H1 (cell line): ENCODE results near the gene MCUB. TPM values are rescaled to one million over a fixed set of nuclear protein-coding genes. Genes with fewer than 3 reads are reported as not detected.

Experiments used
- CHD7 ChIP-seq: fragments of 300-600 bp; sonication (generic); IDR thresholded peaks from 2 replicates; pipeline ENCODE4 v1.7.1; 2012; ENCODE audit warnings: low read length, moderate library complexity, mild to moderate bottlenecking, inconsistent platforms; ENCODE audit not compliant: insufficient replicate concordance
- RXRA ChIP-seq: IDR thresholded peaks from 2 replicates; pipeline ENCODE4 v1.6.1; 2011; ENCODE audit warnings: low read depth, mild to moderate bottlenecking, low read length, moderate library complexity; ENCODE audit not compliant: insufficient read depth
- polyA plus RNA-seq, 7 experiments: library from polyadenylated mRNA; depleted of rRNA in 3 of 7; stranded (reverse) in 5 of 7; unstranded in 2 of 7; fragments of >200 nt in 5 of 7; fragments of 200-250 nt in 2 of 7; gene quantifications; 1 replicate in 5 of 7; 2 replicates in 1 of 7; 4 replicates in 1 of 7; pipeline versions ENCODE4 v1.2.1 to v1.2.3, GENCODE V29; 2011 to 2013; ENCODE audit warnings: missing spikeins in 2 of 7, mixed read lengths in 2 of 7
- total RNA-seq: library from RNA; stranded (reverse); fragmentation: NEBNext Ultra II Directional; extraction: Animal tissue kit (Norgen Biotek cat#: 25700); gene quantifications from 2 replicates; pipeline ENCODE4 v1.2.1, GENCODE V29; 2021

MCUB gene
- total and polyA plus RNA-seq, 2 of the 8 experiments (the other 6 are each of a cell fraction or from before 2014, with no cell fraction given): 15.2 to 19.4 TPM

DNA sequence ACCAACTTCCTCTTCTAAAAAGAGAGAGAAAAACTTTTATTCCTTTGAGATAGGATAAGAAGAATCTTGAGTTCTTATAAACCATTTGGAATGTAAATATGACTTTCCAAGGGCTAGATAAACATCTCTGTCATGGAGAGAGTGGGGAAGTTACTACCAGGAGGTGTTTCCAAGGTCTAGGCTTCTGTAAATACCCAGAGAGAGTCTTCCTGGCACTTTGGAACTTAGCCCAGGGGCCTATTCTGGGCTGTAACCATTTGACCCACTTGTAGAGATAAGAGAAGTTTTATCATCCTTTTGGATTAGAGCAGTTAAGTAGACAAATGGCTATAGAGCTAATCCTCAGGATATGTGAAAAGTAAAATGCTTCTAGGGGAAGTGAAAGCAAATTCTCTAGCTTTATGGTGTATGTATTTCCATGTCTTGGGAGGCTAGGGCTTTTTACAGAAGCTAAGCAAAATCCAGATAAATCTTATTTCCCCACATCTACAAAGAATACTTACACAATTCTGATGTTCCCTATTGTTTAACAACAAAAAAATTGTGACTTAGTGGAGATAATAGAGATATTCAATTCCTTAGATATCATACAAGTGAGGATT, 51.1 kb downstream of the MCUB start (continued):
- TF ChIP-seq CHD7 (no peak), RXRA (no peak)
